Ureter (tissue), 1 donor: ENCODE results near the gene TMEM81. TPM values are rescaled to one million over a fixed set of nuclear protein-coding genes. Genes with fewer than 3 reads are reported as not detected.

Experiments used
- total RNA-seq: library from RNA; stranded (reverse); gene quantifications from one replicate; pipeline ENCODE4 v1.2.4, GENCODE V29; 2023
- donor health status: DM: yes; HTN: yes; CAD: no.

TMEM81 gene
- total RNA-seq, 1 donor from 2014 or later: 1.5 TPM

Other genes with a start within 250 kb of the TMEM81 start
- 52.3 TPM for gene NFASC, start 213.6 kb downstream of the TMEM81 start, total RNA-seq
- gene CNTN2, start 41.2 kb downstream of the TMEM81 start, total RNA-seq: 0.42 TPM
- gene RBBP5, start 37.5 kb upstream of the TMEM81 start, total RNA-seq: 13.7 TPM
- gene DSTYK, start 127.2 kb upstream of the TMEM81 start, total RNA-seq: 12.6 TPM
- 0.55 TPM for gene TMCC2, start 143.5 kb upstream of the TMEM81 start, total RNA-seq
- 0.96 TPM for gene NUAK2, start 237.3 kb upstream of the TMEM81 start, total RNA-seq